Adipose tissue (tissue), 3 donors: Measurements from ENCODE around the gene TMEM151B. TPM values are rescaled to one million over a fixed set of nuclear protein-coding genes. Genes with fewer than 3 reads are reported as not detected.
"Not testable (repeated sequence)": the region's sequence is repeated elsewhere in the genome, so short reads cannot be mapped to it uniquely, and the experiment has no call there.

Experiments used
- H3K27ac ChIP-seq: one replicate; pipeline ENCODE4 v1.5.1; 2013; ENCODE audit warnings: low read depth, low read length
- WGBS, 3 donors: extraction: QIAGEN DNeasy Blood & Tissue Kit; methylation state at CpG; one replicate each; pipeline ENCODE4 v1.1.7; 2013; 5-methylcytosine and 5-hydroxymethylcytosine counted together
- polyA plus RNA-seq, 3 donors: library from polyadenylated mRNA; stranded (reverse); fragments of 200-250 nt; gene quantifications; one replicate each; pipeline ENCODE4 v1.2.3, GENCODE V29; 2013
- donor health status: healthy with polysubstance abuse.
- donor health status: Bipolar disorder and iron deficiency.
- donor health status: healthy.

TMEM151B gene
- polyA plus RNA-seq, 3 donors = 0.06 TPM; not detected in 2

- H3K27ac ChIP-seq = no peak overlapping the region
These were observed 39.4 kb downstream of the TMEM151B start for GRCh38 chr6:44309631-44310030.

DNA sequence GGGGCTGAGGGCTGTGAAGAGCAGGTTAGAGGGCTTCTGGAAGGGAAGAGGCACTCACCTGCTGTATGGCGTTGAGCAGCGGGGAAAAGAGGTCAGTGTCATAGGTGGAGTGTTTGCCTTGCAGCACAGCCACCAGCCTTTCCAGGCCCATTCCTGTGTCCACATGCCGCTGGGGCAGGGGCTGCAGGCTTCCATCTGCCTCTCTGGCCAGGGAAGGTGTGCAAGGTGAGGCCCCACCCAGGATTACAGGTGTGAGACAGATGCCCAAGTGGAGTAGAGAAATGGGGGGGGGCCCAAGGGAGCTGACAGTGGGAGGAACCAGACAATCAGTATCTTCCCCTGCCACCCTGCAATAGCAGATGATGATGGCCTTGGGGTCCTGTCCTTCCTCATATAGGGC is 40.0 kb downstream of the TMEM151B start:
- 94 to 97% (median 96%) methylated on average over 3 of the region's 3 CpGs for WGBS, 3 donors
- no peak overlapping the region for H3K27ac ChIP-seq

- no peak overlapping the region for H3K27ac ChIP-seq
- WGBS, 3 donors = 50 to 89% (median 68%) methylated on average over 2 of the region's 2 CpGs
These were observed 41.1 kb downstream of the TMEM151B start for GRCh38 chr6:44311304-44311703.

DNA sequence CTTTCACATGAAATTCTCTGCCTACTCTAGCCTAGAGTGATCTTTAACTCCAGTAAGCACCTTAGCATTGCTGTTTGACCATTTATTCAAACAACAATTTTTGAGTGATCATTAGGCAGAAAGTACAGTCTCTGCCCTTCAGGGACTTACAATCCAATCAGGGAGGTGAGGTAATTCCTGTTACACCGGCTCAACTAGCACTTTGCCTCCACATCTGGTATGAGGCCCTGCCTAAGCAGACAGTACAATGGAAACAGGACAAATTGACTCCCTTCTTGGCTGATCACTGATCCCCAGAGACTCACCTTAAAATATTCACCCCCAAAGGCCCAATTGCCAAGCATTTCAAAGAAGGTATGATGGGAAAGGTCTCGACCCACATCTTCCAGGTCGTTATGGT is 41.5 kb downstream of the TMEM151B start:
- 77 to 81% (median 81%) methylated on average over 3 of the region's 3 CpGs for WGBS, 3 donors
- no peak overlapping the region for H3K27ac ChIP-seq

- 2 to 3% (median 2%) methylated on average over 52 of the region's 52 CpGs for WGBS, 3 donors
- no peak within 1 kb of the TSS for H3K27ac ChIP-seq
These were observed 42.9 kb downstream of the TMEM151B start, which contains the start of gene AARS2 for GRCh38 chr6:44312901-44313788. Gene AARS2 (minus strand): TSS chr6:44313347. CDS start chr6:44313323, 24 bp downstream.

DNA sequence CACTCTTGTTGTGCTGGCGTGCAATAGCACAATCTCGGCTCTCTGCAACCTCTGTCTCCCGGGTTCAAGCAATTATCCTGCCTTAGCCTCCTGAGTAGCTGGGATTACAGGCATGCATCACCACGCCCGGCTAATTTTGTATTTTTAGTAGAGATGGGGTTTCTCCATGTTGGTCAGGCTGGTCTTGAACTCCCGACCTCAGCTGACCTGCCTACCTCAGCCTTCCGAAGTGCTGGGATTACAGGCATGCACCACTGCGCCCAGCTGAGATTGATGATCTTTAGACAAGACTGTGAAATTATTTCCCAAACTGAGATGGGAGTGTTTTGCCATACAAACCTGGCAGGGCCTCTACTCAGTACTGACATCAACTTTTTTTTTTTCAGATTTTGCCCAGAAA is 44.4 kb downstream of the TMEM151B start:
- WGBS, 3 donors = 80 to 93% (median 90%) methylated on average over 8 of the region's 8 CpGs
- H3K27ac ChIP-seq = not testable (repeated sequence)

GRCh38 chr6:44315516-44315915 is 45.3 kb downstream of the TMEM151B start:
- H3K27ac ChIP-seq = no peak overlapping the region
- WGBS, 3 donors = 53 to 65% (median 63%) methylated on average over 3 of the region's 3 CpGs

GRCh38 chr6:44315951-44316350 is 45.7 kb downstream of the TMEM151B start:
- H3K27ac ChIP-seq = no peak overlapping the region
- 44 to 76% (median 68%) methylated on average over 5 of the region's 5 CpGs for WGBS, 3 donors

- 60 to 83% (median 64%) methylated on average over 12 of the region's 12 CpGs for WGBS, 3 donors
- H3K27ac ChIP-seq = no peak overlapping the region
These were observed 46.2 kb downstream of the TMEM151B start for GRCh38 chr6:44316481-44316880.

- WGBS, 3 donors = 42 to 73% (median 72%) methylated on average over 9 of the region's 9 CpGs
- H3K27ac ChIP-seq = not testable (repeated sequence)
These were observed 46.9 kb downstream of the TMEM151B start for GRCh38 chr6:44317136-44317631.

GRCh38 chr6:44321210-44321609 is 51.0 kb downstream of the TMEM151B start:
- WGBS, 3 donors = 85 to 94% (median 87%) methylated on average over 3 of the region's 3 CpGs
- H3K27ac ChIP-seq = no peak overlapping the region

DNA sequence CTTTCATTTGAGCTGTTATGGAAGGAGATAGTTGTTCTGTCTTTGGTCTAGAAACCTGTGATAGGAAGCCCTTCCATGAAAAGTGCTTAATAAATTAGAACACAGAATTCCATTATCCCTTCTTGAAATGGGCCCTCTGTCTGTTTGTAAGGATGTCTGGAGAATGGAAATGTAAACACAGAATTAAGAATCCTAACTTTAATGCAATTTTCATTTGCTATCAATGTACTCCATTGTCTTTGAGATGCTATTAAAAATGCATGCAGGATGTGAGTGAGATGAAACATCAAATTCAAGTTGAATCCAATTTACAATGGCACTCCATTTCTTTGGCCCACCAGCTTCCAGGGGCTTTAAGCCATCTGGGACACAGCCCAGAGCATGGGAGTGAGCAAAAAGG is 56.8 kb downstream of the TMEM151B start:
- no peak overlapping the region for H3K27ac ChIP-seq

GRCh38 chr6:44327760-44328159 is 57.5 kb downstream of the TMEM151B start:
- WGBS, 3 donors = 32 to 82% (median 75%) methylated on average over 2 of the region's 2 CpGs
- H3K27ac ChIP-seq = no peak overlapping the region

DNA sequence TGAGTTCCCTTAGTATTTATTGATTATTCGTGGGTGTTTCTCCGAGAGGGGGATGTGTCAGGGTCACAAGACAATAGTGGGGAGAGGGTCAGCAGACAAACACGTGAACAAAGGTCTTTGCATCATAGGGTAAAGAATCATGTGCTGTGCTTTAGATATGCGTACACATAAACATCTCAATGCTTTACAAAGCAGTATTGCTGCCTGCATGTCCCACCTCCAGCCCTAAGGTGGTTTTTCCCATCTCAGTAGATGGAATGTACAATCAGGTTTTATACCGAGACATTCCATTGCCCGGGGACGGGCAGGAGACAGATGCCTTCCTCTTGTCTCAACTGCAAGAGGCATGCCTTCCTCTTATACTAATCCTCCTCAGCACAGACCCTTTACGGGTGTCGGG is 58.0 kb downstream of the TMEM151B start:
- 20 to 44% (median 34%) methylated on average over 7 of the region's 9 CpGs for WGBS, 3 donors
- not testable (repeated sequence) for H3K27ac ChIP-seq

GRCh38 chr6:44329858-44330257 is 59.6 kb downstream of the TMEM151B start:
- no peak overlapping the region for H3K27ac ChIP-seq
- WGBS, 3 donors = 54 to 68% (median 66%) methylated on average over 5 of the region's 5 CpGs

DNA sequence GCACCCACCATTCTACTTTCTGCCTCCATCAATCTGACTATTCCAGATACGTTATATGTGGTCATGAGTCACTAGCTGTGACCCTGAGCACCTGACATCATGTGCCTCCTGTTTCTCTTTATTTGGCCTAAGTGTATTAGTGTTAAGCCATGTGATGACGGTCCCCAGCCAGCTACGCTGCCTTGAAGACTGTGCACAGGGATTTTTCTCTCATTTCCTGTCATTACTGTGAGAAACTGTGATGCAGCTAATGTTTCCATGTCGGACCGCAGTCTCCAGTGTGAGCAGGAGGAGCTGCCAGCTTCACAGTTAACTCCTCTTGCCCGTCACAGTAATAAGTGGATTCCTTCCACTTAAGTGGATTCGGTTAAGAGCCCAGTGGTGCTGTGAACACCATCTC is 62.3 kb downstream of the TMEM151B start:
- WGBS, 3 donors = 46 to 59% (median 54%) methylated on average over 7 of the region's 7 CpGs
- H3K27ac ChIP-seq = no peak overlapping the region

GRCh38 chr6:44333273-44333919 is 63.1 kb downstream of the TMEM151B start:
- 60 to 67% (median 66%) methylated on average over 11 of the region's 11 CpGs for WGBS, 3 donors
- H3K27ac ChIP-seq = no peak overlapping the region

GRCh38 chr6:44333942-44334341 is 63.7 kb downstream of the TMEM151B start:
- WGBS, 3 donors = 63 to 89% (median 72%) methylated on average over 5 of the region's 5 CpGs
- no peak overlapping the region for H3K27ac ChIP-seq

DNA sequence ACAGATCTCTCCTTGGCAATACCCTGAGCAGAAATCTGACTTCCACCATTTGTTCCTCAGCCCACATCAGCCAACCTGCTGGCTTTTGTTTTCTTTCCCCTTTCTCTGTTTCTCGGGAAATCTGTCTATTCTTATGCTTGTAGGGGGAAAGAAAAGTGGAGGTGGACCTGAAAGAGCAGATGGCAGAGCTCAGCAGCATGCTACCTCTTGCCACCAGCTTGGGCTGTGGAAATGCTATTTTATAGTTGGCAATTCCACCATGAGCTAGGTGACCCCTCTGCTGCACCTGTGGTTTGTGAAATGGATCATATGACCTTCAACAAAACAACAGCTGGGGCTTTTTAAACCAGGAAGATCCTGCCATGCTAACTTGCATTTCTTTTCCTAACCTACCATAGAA is 65.4 kb downstream of the TMEM151B start:
- no peak overlapping the region for H3K27ac ChIP-seq
- 38 to 64% (median 62%) methylated on average over 1 of the region's 1 CpG for WGBS, 3 donors
